ENCODE measurements around the gene SFTPA1.
"Not testable (repeated sequence)": the region's sequence is repeated elsewhere in the genome, so short reads cannot be mapped to it uniquely, and the experiment has no call there.

SFTPA1 gene

GRCh38 chr10:79595510-79595909 lies 15.2 kb upstream of the SFTPA1 start:
- TF ChIP-seq POLR2A (IDR thresholded peaks at IDR 0.05; ENCODE audit: low read length) (no peak), GATA1 (IDR thresholded peaks at IDR 0.05; ENCODE audit: low read depth, low read length) (no peak)
- no peak for DNase-seq

GRCh38 chr10:79599644-79600043 lies 11.1 kb upstream of the SFTPA1 start:
- DNase-seq: not testable (repeated sequence)

DNA sequence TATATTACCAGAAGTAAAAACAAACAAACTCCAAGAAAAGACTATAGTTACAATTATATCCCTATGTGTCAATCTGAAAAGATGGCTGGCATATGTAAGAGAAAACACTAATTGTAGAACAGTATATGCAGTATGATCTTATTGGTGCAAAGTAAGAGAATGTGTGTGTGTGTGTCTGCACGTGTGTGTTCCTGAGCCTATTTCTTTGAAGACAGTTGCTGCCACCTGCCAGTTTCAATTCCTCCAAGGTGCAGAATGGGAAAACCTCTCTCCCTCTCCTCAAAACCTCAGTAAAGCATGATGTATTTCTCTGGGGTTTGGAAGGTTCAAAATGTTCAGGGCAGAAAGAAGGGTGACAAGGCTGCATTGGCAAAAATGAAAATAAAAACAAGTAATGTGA lies 8.8 kb upstream of the SFTPA1 start:
- DNase-seq: no peak
- no peak for TF ChIP-seq POLR2A (IDR thresholded peaks at IDR 0.05; ENCODE audit: low read length)

GRCh38 chr10:79602953-79603352 lies 7.8 kb upstream of the SFTPA1 start:
- TF ChIP-seq POLR2A (IDR thresholded peaks at IDR 0.05; ENCODE audit: low read length) (no peak), GATA1 (IDR thresholded peaks at IDR 0.05; ENCODE audit: low read depth, low read length) (no peak)
- no peak for DNase-seq

GRCh38 chr10:79604294-79604693 lies 6.4 kb upstream of the SFTPA1 start:
- no peak for TF ChIP-seq GATA1 (IDR thresholded peaks at IDR 0.05; ENCODE audit: low read depth, low read length)
- no peak for TF ChIP-seq POLR2A (IDR thresholded peaks at IDR 0.05; ENCODE audit: low read length)
- no peak for DNase-seq

DNA sequence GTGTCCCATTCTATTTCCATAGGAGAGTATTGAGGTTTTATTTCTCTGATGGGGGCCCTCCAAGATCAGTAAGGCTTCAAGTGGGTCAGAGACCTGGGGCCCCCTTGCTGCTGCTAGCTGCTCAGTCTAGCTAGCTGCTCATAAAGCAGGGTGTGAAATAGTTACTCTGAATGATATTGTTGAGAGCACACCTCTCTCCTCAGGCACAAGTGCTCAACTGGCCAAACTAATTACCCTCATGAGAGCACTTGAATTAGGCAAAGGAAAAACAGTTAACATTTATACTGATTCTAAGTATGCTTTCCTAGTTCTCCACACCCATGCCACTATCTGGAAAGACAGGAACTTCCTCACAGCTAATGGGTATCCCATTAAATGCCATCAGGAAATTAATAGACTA lies 5.4 kb upstream of the SFTPA1 start:
- no peak for DNase-seq
- TF ChIP-seq POLR2A (IDR thresholded peaks at IDR 0.05; ENCODE audit: low read length) (no peak), GATA1 (IDR thresholded peaks at IDR 0.05; ENCODE audit: low read depth, low read length) (no peak)

DNA sequence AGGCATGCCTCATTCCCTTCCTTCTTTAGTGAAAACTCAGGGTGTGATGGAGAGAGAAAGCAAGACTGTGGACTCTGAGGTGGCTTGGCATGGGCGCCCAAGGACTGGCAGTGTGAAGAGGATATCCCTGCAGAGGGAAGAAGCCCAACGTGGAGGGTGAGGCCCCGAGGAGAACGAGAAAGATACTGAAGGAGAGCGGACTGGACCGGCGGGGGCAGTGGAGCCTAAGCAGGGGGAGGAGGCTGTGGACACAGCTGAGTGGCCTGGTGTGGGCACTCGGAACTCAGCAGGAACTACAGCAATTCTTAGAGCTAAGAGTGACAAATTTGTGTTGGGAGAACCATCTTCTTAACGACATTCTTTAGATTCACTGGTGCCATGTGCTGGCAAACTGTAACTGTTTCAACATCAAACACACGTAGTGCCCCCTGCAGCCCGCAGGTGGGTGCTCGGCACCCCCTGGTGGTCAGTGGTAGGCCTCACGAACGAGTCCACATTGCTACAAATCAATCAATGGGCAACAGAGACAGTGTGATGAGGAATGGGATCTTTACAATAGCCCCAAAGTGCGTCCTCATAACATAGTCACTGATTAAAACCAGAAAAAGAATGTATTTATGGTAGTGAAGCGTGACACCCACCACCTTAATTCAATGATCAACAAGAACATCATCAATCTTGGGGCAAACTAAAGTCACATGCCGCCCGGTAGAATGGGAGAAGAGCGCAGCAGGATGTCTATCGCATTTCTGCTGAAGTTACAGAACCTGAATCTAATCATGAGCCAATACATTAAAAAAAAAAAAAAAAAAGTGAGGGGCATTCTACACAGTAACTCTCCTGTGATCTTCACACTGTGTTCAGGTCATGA lies 2.0 kb upstream of the SFTPA1 start:
- DNase-seq: peak; percentile 20 to 45
- no peak for TF ChIP-seq POLR2A (IDR thresholded peaks at IDR 0.05; ENCODE audit: low read length)
- TF ChIP-seq GATA1 (IDR thresholded peaks at IDR 0.05; ENCODE audit: low read depth, low read length): no peak

DNA sequence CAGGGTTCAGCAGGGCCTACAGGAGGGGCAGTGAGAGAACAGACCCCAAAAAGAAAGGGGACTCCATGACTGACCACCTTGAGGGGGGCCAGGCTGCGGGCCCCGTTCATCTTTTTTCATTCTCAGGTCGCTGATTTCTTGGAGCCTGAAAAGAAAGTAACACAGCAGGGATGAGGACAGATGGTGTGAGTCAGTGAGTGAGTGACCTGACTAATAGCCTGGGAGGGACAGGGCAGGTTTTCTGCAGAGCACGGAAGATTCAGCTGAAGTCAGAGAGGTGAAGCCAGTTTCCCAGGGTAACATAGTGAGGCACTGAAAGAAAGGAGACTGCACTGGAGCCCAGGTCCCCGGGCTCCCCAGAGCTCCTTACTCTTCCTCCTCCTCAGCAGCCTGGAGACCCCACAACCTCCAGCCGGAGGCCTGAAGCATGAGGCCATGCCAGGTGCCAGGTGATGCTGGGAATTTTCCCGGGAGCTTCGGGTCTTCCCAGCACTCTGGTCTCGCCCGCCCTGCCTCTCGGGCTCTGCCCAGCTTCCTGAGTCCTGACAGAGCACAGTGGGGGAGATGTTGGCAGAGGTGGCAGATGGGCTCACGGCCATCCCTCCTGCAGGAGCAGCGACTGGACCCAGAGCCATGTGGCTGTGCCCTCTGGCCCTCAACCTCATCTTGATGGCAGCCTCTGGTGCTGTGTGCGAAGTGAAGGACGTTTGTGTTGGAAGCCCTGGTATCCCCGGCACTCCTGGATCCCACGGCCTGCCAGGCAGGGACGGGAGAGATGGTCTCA lies 646 bp downstream of the SFTPA1 start:
- not testable (repeated sequence) for DNase-seq

- DNase-seq: no peak
- TF ChIP-seq GATA1 (IDR thresholded peaks at IDR 0.05; ENCODE audit: low read depth, low read length): no peak
- TF ChIP-seq POLR2A (IDR thresholded peaks at IDR 0.05; ENCODE audit: low read length): no peak
These were observed 4.8 kb downstream of the SFTPA1 start for GRCh38 chr10:79615577-79615976.

GRCh38 chr10:79616164-79616563 lies 5.4 kb downstream of the SFTPA1 start:
- DNase-seq: no peak
- TF ChIP-seq POLR2A (IDR thresholded peaks at IDR 0.05; ENCODE audit: low read length) (no peak), GATA1 (IDR thresholded peaks at IDR 0.05; ENCODE audit: low read depth, low read length) (no peak)

- not testable (repeated sequence) for DNase-seq
These were observed 12.9 kb downstream of the SFTPA1 start for GRCh38 chr10:79623663-79624062.

DNA sequence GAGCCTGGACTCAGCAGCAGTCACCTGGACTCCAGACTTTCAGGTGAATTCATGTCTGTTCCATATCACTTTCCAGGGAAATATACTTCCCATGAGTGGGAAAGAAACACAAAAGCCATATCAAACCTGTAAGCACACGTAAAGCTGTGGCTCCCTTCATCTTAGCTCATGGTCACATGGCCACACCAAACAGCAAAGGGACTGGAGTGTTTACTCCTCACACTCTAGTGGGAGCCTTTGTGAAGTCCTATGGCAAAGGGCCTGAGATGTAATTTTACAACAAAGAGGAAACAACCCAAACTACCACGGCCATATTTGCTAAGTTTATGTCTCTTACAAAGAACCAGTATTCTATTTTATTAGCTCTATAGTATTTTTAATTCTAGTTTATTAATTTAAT lies 16.3 kb downstream of the SFTPA1 start:
- DNase-seq: no peak
- TF ChIP-seq GATA1 (IDR thresholded peaks at IDR 0.05; ENCODE audit: low read depth, low read length): no peak
- no peak for TF ChIP-seq POLR2A (IDR thresholded peaks at IDR 0.05; ENCODE audit: low read length)

- TF ChIP-seq POLR2A (IDR thresholded peaks at IDR 0.05; ENCODE audit: low read length) (no peak), GATA1 (IDR thresholded peaks at IDR 0.05; ENCODE audit: low read depth, low read length) (no peak)
- DNase-seq: no peak
These were observed 17.3 kb downstream of the SFTPA1 start for GRCh38 chr10:79628083-79628482.

DNA sequence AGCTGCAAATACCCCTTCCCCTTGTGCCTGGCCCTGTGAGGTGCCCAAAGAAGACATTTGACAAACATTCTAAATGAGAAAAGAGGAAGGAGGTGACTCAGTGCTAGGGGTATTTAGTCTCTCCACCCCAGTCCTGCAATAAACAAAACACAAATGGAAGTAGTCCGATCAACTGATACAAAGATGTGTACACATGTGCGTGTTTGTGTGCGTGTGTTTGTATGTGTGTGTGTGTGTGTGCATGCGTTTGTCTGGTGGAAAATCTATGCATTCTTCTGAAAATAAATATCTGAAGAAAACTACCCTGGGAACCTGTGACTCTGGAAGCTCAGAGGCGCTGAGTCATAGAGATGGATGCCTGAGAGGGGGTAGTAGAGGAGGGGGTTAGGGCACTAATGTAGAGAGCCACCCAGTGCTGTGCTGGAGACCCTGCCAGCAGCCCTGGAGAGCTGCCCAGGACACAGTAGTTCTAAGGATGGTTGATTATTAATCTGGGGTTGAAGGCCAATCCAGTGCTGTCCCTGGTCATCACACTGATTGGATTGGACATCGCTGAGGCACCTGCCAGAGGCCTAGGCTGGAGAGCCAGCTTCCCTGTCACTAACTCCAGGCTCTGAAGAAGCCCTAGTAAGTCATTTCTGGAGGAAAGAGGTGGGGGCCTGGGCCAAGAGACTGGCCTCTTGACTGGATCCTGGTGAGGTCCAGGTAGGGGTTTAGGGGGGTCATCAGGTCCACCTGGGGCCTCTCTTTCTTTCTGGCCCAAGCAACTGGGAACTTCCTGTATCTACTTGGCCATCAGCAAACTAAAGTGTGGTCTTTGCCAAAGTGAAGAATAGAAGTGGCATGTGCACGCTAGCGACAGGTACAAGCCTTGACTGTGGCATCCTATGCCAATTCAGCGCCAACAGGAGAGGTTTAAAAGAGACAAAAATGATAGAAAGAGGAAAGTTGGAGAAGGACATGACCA lies 18.5 kb downstream of the SFTPA1 start:
- no peak for TF ChIP-seq POLR2A (IDR thresholded peaks at IDR 0.05; ENCODE audit: low read length)
- TF ChIP-seq GATA1 (IDR thresholded peaks at IDR 0.05; ENCODE audit: low read depth, low read length): no peak
- DNase-seq: no peak
